Osteoblast (primary cell): Measurements from ENCODE around the gene P2RX6. TPM values are rescaled to one million over a fixed set of nuclear protein-coding genes. Genes with fewer than 3 reads are reported as not detected.

Experiments
- DNase-seq: peaks from one replicate; pipeline ENCODE4 v3.0.0; 2011; ENCODE audit warnings: low spot score, mixed read lengths; ENCODE audit not compliant: insufficient read length; ENCODE audit errors: missing footprints
- H2AFZ ChIP-seq: 2 replicates; pipeline ENCODE4 v1.6.0; 2011; ENCODE audit warnings: mild to moderate bottlenecking, low read length
- H3K27ac ChIP-seq: 2 replicates; pipeline ENCODE4 v1.5.1; 2011; ENCODE audit warnings: mild to moderate bottlenecking, low read depth, low read length, moderate library complexity
- H3K27me3 ChIP-seq: 2 replicates; pipeline ENCODE4 v1.6.0; 2012; ENCODE audit warnings: mild to moderate bottlenecking, control low read depth, inconsistent platforms, low read length, moderate library complexity; ENCODE audit not compliant: insufficient read depth
- H3K36me3 ChIP-seq: 2 replicates; pipeline ENCODE4 v1.5.1; 2011; ENCODE audit warnings: mild to moderate bottlenecking, low read length, control low read depth, moderate library complexity; ENCODE audit not compliant: insufficient read depth
- H3K4me1 ChIP-seq: 2 replicates; pipeline ENCODE4 v1.5.1; 2011; ENCODE audit warnings: mild to moderate bottlenecking, low read length, control low read depth, moderate library complexity; ENCODE audit not compliant: insufficient read depth
- H3K4me2 ChIP-seq: 2 replicates; pipeline ENCODE4 v1.6.0; 2011; ENCODE audit warnings: mild to moderate bottlenecking, low read length; ENCODE audit not compliant: insufficient read depth
- H3K4me3 ChIP-seq: fragments of 200-600 bp; sonication (generic); 3 replicates; pipeline ENCODE4 v1.5.1; 2012; ENCODE audit warnings: mild to moderate bottlenecking, low read length, inconsistent platforms; ENCODE audit not compliant: insufficient read depth
- H3K79me2 ChIP-seq: 2 replicates; pipeline ENCODE4 v1.6.0; 2012; ENCODE audit warnings: mild to moderate bottlenecking, low read length, control low read depth, inconsistent platforms; ENCODE audit not compliant: insufficient read depth
- H3K9me3 ChIP-seq: 2 replicates; pipeline ENCODE4 v1.5.1; 2011; ENCODE audit warnings: low read depth, low read length, control low read depth
- H4K20me1 ChIP-seq: 2 replicates; pipeline ENCODE4 v1.6.0; 2012; ENCODE audit warnings: mild to moderate bottlenecking, low read length, control low read depth; ENCODE audit not compliant: insufficient read depth
- total RNA-seq: library from RNA; depleted of rRNA; stranded (reverse); fragments of >200 nt; gene quantifications from 2 replicates; pipeline ENCODE4 v1.2.3, GENCODE V29; 2012
- TF ChIP-seq, protein P1 (sequence below): IDR thresholded peaks from 2 replicates; pipeline ENCODE4 v1.5.1; 2011; ENCODE audit warnings: mild to moderate bottlenecking, low read depth, low read length, moderate library complexity; ENCODE audit errors: extremely low read depth

The P2RX6 gene
- total RNA-seq, 1 donor: 5.1 TPM

DNA sequence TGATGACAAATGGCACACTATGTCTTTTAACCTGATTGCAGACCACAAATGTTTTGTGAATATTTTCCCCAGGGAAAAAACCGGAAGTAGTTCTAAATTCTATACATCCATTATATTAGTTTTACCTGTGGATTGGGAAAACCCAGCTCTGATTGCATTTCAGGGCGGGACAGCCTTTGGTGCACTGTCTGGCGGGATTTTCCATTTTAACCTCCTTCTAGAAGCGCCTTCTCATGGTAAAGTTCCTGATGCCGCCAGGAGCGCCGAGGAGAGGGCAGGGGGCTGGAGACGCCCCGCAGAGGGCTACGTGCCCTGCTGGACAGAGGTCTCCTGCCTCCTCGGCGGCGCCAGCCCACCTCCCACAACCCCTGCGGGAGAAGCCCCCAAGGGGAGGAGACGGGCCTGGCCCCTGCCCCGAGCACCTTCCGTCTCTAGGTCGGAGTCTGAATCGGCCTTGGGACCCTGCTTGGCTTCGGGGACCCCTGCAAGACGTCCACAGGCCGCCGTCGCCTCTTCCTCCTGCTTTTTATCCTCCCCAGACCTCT is 1.2 kb upstream of the P2RX6 start:
- H3K9me3 ChIP-seq: no peaks in the 10 kb centered on the region
- H3K27ac ChIP-seq: peak overlapping the region; percentile 58
- peak overlapping the region; percentile 93 for H2AFZ ChIP-seq
- TF ChIP-seq, protein P1, sequence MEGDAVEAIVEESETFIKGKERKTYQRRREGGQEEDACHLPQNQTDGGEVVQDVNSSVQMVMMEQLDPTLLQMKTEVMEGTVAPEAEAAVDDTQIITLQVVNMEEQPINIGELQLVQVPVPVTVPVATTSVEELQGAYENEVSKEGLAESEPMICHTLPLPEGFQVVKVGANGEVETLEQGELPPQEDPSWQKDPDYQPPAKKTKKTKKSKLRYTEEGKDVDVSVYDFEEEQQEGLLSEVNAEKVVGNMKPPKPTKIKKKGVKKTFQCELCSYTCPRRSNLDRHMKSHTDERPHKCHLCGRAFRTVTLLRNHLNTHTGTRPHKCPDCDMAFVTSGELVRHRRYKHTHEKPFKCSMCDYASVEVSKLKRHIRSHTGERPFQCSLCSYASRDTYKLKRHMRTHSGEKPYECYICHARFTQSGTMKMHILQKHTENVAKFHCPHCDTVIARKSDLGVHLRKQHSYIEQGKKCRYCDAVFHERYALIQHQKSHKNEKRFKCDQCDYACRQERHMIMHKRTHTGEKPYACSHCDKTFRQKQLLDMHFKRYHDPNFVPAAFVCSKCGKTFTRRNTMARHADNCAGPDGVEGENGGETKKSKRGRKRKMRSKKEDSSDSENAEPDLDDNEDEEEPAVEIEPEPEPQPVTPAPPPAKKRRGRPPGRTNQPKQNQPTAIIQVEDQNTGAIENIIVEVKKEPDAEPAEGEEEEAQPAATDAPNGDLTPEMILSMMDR: no peak
- no peaks in the 10 kb centered on the region for H3K36me3 ChIP-seq
- H3K4me3 ChIP-seq: peak overlapping the region; percentile 82
- H3K4me1 ChIP-seq: peaks cover 27% of the 10 kb centered on the region
- peak; percentile 52 for DNase-seq
- peaks cover 8% of the 10 kb centered on the region for H4K20me1 ChIP-seq
- H3K27me3 ChIP-seq: no peaks in the 10 kb centered on the region
- no peaks in the 10 kb centered on the region for H3K79me2 ChIP-seq
- peak overlapping the region; percentile 92 for H3K4me2 ChIP-seq

- TF ChIP-seq, protein P1: no peak
- H4K20me1 ChIP-seq: peaks cover 7% of the 10 kb centered on the region
- peak overlapping the region; percentile 92 for H3K4me2 ChIP-seq
- H3K9me3 ChIP-seq: no peaks in the 10 kb centered on the region
- peak overlapping the region; percentile 93 for H2AFZ ChIP-seq
- peak overlapping the region; percentile 58 for H3K27ac ChIP-seq
- no peaks in the 10 kb centered on the region for H3K27me3 ChIP-seq
- H3K4me3 ChIP-seq: peak overlapping the region; percentile 82
- H3K36me3 ChIP-seq: no peaks in the 10 kb centered on the region
- no peaks in the 10 kb centered on the region for H3K79me2 ChIP-seq
- DNase-seq: peak; percentile 99
- peaks cover 27% of the 10 kb centered on the region for H3K4me1 ChIP-seq
Observed at GRCh38 chr22:21014202-21014725, 701 bp upstream of the P2RX6 start.

DNA sequence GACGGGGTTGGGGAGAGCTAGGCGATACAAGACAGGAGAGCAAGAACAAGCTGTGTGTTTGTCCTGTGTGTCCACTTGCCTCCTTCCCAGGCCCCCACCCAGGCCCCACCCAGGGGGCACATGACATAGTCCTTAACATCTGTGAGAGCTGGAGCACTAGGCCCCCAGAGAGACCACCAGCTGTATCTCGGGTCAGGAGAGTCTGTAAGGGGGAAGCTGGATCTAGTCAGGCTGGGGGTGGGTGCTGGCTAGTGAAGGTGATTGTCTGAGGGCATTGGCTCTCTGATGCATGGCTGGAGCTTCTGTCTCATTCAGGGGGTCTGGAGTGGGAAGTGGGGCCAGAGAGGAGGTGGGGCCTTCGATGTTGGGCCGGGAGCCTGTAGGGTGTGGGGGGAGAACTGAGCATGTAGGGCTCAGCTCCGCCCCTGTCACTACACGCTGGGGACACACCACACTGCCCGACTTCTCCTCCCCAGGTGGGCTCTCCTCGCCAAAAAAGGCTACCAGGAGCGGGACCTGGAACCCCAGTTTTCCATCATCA is 571 bp downstream of the P2RX6 start:
- peaks cover 27% of the 10 kb centered on the region for H3K4me1 ChIP-seq
- no peaks in the 10 kb centered on the region for H3K36me3 ChIP-seq
- H4K20me1 ChIP-seq: no peaks in the 10 kb centered on the region
- H3K4me2 ChIP-seq: peak overlapping the region; percentile 92
- peak overlapping the region; percentile 58 for H3K27ac ChIP-seq
- H3K9me3 ChIP-seq: no peaks in the 10 kb centered on the region
- peak; percentile 59 for DNase-seq
- H3K27me3 ChIP-seq: no peaks in the 10 kb centered on the region
- H3K79me2 ChIP-seq: no peaks in the 10 kb centered on the region
- H3K4me3 ChIP-seq: peak overlapping the region; percentile 82
- TF ChIP-seq, protein P1: no peak
- no peak overlapping the region for H2AFZ ChIP-seq

- H3K36me3 ChIP-seq: no peaks in the 10 kb centered on the region
- no peaks in the 10 kb centered on the region for H3K27me3 ChIP-seq
- no peaks in the 10 kb centered on the region for H4K20me1 ChIP-seq
- peaks cover 27% of the 10 kb centered on the region for H3K4me1 ChIP-seq
- no peak overlapping the region for H3K27ac ChIP-seq
- H3K79me2 ChIP-seq: no peaks in the 10 kb centered on the region
- H3K4me2 ChIP-seq: no peak overlapping the region
- no peak overlapping the region for H3K4me3 ChIP-seq
- peak; percentile 58 for DNase-seq
- H2AFZ ChIP-seq: no peak overlapping the region
- TF ChIP-seq, protein P1: no peak
- no peaks in the 10 kb centered on the region for H3K9me3 ChIP-seq
Observed at GRCh38 chr22:21016644-21017420, 1.9 kb downstream of the P2RX6 start.
